Loucy (cell line): ENCODE data around the gene ANO6.

Experiments used
- H2AFZ ChIP-seq: fragments of 200-600 bp; sonication (generic); 2 replicates; pipeline ENCODE4 v1.6.0; 2016; ENCODE audit warnings: antibody characterized with exemption, mild to moderate bottlenecking, low read length, moderate library complexity
- H3F3A ChIP-seq: fragments of 200-600 bp; 2 replicates; pipeline ENCODE4 v1.6.0; 2016; ENCODE audit warnings: antibody characterized with exemption, low read depth, mild to moderate bottlenecking
- H3K27me3 ChIP-seq: fragments of 200-600 bp; sonication (generic); 2 replicates; pipeline ENCODE4 v1.6.1; 2014; ENCODE audit warnings: low read length, mild to moderate bottlenecking; ENCODE audit not compliant: insufficient read depth, poor library complexity, severe bottlenecking
- H3K36me3 ChIP-seq: fragments of 200-600 bp; sonication (generic); 2 replicates; pipeline ENCODE4 v1.6.1; 2016; ENCODE audit warnings: low read length; ENCODE audit not compliant: insufficient read depth
- H3K4me1 ChIP-seq: fragments of 200-600 bp; sonication (generic); 2 replicates; pipeline ENCODE4 v1.5.1; 2014; ENCODE audit warnings: low read length, mild to moderate bottlenecking; ENCODE audit not compliant: insufficient read depth, poor library complexity, severe bottlenecking
- H3K4me2 ChIP-seq: fragments of 200-600 bp; sonication (generic); 2 replicates; pipeline ENCODE4 v1.6.0; 2014; ENCODE audit warnings: antibody characterized with exemption, low read length, low read depth, mild to moderate bottlenecking; ENCODE audit not compliant: poor library complexity, severe bottlenecking
- H3K4me3 ChIP-seq: fragments of 200-600 bp; sonication (generic); 2 replicates; pipeline ENCODE4 v1.5.1; 2014; ENCODE audit warnings: low read length, mild to moderate bottlenecking, mixed read lengths; ENCODE audit not compliant: poor library complexity, severe bottlenecking
- H3K79me2 ChIP-seq: fragments of 200-600 bp; sonication (generic); 2 replicates; pipeline ENCODE4 v1.6.1; 2014; ENCODE audit warnings: low read length; ENCODE audit not compliant: insufficient read depth
- H3K9ac ChIP-seq: fragments of 200-600 bp; sonication (generic); 2 replicates; pipeline ENCODE4 v1.6.0; 2014; ENCODE audit warnings: mild to moderate bottlenecking, low read depth, low read length, moderate library complexity; ENCODE audit not compliant: poor library complexity, severe bottlenecking
- H3K9me2 ChIP-seq: fragments of 200-600 bp; sonication (generic); replicated peaks from 2 replicates; pipeline ENCODE4 v1.6.1; 2016; ENCODE audit warnings: low read depth, low read length, mixed read lengths
- H3K9me3 ChIP-seq: fragments of 200-600 bp; sonication (generic); 2 replicates; pipeline ENCODE4 v1.6.1; 2014; ENCODE audit warnings: mild to moderate bottlenecking, antibody characterized with exemption, low read length, low read depth; ENCODE audit not compliant: insufficient read depth
- H4K20me1 ChIP-seq: fragments of 200-600 bp; sonication (generic); 2 replicates; pipeline ENCODE4 v1.6.0; 2014; ENCODE audit warnings: antibody characterized with exemption, low read length, mild to moderate bottlenecking; ENCODE audit not compliant: insufficient read depth, poor library complexity, severe bottlenecking
- EZH2phosphoT487 ChIP-seq: fragments of 200-600 bp; IDR thresholded peaks from 2 replicates; pipeline ENCODE4 v1.6.1; 2018; ENCODE audit warnings: antibody characterized with exemption, mild to moderate bottlenecking, moderate library complexity, borderline replicate concordance
- TF ChIP-seq, protein P1 (sequence below): fragments of 200-600 bp; sonication (generic); conservative IDR thresholded peaks from 2 replicates; pipeline ENCODE4 v1.5.1; 2014; ENCODE audit warnings: mild to moderate bottlenecking, antibody characterized with exemption, low read length

ANO6 gene

DNA sequence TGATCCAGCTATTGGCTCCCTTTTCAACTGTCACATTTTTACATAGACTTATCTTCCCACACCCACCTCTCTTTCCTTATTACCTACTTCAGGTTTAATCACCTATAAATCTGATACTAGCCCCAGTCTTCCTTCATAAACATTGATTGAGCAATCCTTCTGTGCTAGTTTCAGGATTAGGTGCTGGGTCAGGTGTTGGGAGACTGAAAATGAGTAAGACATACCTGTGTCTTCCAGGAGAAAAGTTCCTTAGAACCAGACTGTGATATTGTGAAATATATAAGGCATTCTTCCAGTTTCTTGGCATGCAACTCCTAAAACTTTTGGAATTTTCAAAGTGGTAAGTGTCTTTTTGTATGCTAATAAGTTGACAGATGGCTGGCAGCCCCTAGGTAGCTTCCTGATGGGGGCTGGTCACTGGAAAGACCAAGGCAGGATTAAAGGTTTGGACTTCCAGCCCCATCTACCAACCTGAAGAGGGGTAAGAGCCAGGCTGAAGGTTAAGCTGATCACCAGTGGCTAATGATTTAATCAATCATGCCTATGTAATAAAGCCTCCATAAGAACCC is 4.6 kb downstream of the ANO6 start:
- Histone ChIP-seq H2AFZ (no peak overlapping the region), H3K79me2 (peaks cover 89% of the 10 kb centered on the region), H3K4me2 (peak overlapping the region; percentile 87), H3K27me3 (no peaks in the 10 kb centered on the region), H3K9me3 (no peaks in the 10 kb centered on the region), H3K9ac (no peak overlapping the region), H3K9me2 (no peaks in the 10 kb centered on the region), H3K36me3 (no peaks in the 10 kb centered on the region), H3K4me1 (peaks cover 58% of the 10 kb centered on the region), H4K20me1 (peaks cover 55% of the 10 kb centered on the region), H3F3A (no peaks in the 10 kb centered on the region), H3K4me3 (peak overlapping the region; percentile 79)
- TF ChIP-seq, protein P1, sequence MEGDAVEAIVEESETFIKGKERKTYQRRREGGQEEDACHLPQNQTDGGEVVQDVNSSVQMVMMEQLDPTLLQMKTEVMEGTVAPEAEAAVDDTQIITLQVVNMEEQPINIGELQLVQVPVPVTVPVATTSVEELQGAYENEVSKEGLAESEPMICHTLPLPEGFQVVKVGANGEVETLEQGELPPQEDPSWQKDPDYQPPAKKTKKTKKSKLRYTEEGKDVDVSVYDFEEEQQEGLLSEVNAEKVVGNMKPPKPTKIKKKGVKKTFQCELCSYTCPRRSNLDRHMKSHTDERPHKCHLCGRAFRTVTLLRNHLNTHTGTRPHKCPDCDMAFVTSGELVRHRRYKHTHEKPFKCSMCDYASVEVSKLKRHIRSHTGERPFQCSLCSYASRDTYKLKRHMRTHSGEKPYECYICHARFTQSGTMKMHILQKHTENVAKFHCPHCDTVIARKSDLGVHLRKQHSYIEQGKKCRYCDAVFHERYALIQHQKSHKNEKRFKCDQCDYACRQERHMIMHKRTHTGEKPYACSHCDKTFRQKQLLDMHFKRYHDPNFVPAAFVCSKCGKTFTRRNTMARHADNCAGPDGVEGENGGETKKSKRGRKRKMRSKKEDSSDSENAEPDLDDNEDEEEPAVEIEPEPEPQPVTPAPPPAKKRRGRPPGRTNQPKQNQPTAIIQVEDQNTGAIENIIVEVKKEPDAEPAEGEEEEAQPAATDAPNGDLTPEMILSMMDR = no peak
- TF ChIP-seq EZH2phosphoT487 = no peak

DNA sequence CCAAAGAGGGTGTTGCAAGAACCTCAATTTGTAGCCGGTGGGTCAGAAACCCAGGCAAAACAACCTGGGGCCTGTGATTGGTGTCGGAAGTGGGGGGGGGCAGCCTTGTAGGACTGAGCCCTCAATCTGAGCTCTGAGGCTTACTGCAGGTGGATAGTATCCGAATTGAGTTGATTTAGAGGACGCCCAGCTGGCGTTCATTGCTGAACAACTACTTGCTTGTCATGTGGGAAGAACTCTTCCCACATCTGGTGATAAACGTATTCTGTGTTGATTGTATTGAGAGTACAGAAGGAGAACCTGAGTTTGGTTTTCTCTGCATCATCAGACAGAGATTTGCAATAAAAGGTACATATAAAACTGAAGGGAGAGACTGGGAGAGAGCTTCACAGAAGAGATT is 5.1 kb downstream of the ANO6 start:
- H3K36me3 ChIP-seq = no peaks in the 10 kb centered on the region
- peaks cover 58% of the 10 kb centered on the region for H3K4me1 ChIP-seq

DNA sequence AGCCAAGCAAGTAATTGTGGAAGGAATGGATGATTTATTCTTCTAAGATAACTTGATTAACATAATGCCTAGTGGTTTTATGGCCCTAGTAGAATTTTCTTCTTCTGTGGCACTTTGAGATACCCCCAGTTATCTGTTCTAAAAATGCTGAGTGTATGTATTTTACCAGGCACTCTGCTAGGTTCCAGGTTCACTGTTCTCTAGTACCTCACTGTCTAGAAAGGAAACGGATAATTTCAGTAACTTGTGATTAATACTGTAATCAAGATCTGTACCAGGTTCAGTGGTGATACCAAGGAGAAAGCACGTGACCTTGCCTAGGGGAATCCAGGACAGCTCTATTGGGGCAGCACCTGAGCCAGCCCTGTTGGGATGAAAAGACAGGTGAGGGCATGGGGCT is 8.0 kb downstream of the ANO6 start:
- H3F3A ChIP-seq = peaks cover 6% of the 10 kb centered on the region; the same call in 1 of the 2 replicates
- peaks cover 55% of the 10 kb centered on the region for H3K4me1 ChIP-seq
- peak overlapping the region; percentile 44 for H3K4me2 ChIP-seq
- peaks cover 86% of the 10 kb centered on the region for H3K79me2 ChIP-seq
- no peaks in the 10 kb centered on the region for H3K27me3 ChIP-seq
- H4K20me1 ChIP-seq = peaks cover 37% of the 10 kb centered on the region
- H3K4me3 ChIP-seq = peak overlapping the region; percentile 6
- no peak overlapping the region for H2AFZ ChIP-seq
- no peaks in the 10 kb centered on the region for H3K9me3 ChIP-seq
- H3K9ac ChIP-seq = no peak overlapping the region
- TF ChIP-seq EZH2phosphoT487 = no peak
- TF ChIP-seq, protein P1 = no peak
- no peaks in the 10 kb centered on the region for H3K36me3 ChIP-seq
- H3K9me2 ChIP-seq = no peaks in the 10 kb centered on the region

More for the DNA sequence above, 5.1 kb downstream of the ANO6 start:
- H3K4me2 ChIP-seq = peak overlapping the region; percentile 87
- H2AFZ ChIP-seq = no peak overlapping the region
- H3K9me3 ChIP-seq = no peaks in the 10 kb centered on the region
- peak overlapping the region; percentile 10 for H3K4me3 ChIP-seq
- H3K27me3 ChIP-seq = no peaks in the 10 kb centered on the region
- no peaks in the 10 kb centered on the region for H3F3A ChIP-seq
- H3K9me2 ChIP-seq = no peaks in the 10 kb centered on the region
- peaks cover 55% of the 10 kb centered on the region for H4K20me1 ChIP-seq
- TF ChIP-seq EZH2phosphoT487 = no peak
- TF ChIP-seq, protein P1 = no peak
- H3K79me2 ChIP-seq = peaks cover 95% of the 10 kb centered on the region
- no peak overlapping the region for H3K9ac ChIP-seq
